GM23338 (cell line): ENCODE measurements around the gene TBC1D14. TPM values are rescaled to one million over a fixed set of nuclear protein-coding genes. Genes with fewer than 3 reads are reported as not detected.

ENCODE experiments used
- ATAC-seq: fragments of 200-7000 bp; cut with Tn5 transposase; 3 replicates; pipeline ENCODE4 v1.9.1; 2020
- DNase-seq: peaks from one replicate; pipeline ENCODE4 v3.0.0-alpha.2; 2015; ENCODE audit warnings: low spot score
- H2AFZ ChIP-seq: fragments of 200-600 bp; sonication (generic); 2 replicates; pipeline ENCODE4 v1.8.0; 2016; ENCODE audit warnings: antibody characterized with exemption, mild to moderate bottlenecking, moderate library complexity
- H3F3A ChIP-seq: fragments of 200-600 bp; sonication (generic); replicated peaks from 2 replicates; pipeline ENCODE4 v1.8.0; 2017; ENCODE audit warnings: antibody characterized with exemption, mixed run types, low read depth
- H3K27ac ChIP-seq: fragments of 200-600 bp; sonication (generic); 2 replicates; pipeline ENCODE4 v1.6.1; 2016; ENCODE audit warnings: low read depth
- H3K27me3 ChIP-seq: fragments of 200-600 bp; sonication (generic); 2 replicates; pipeline ENCODE4 v1.8.0; 2016; ENCODE audit warnings: mild to moderate bottlenecking, mixed run types, moderate library complexity; ENCODE audit not compliant: insufficient read depth
- H3K36me3 ChIP-seq: fragments of 200-600 bp; sonication (generic); 2 replicates; pipeline ENCODE4 v1.8.0; 2016; ENCODE audit warnings: mild to moderate bottlenecking; ENCODE audit not compliant: insufficient read depth
- H3K4me1 ChIP-seq: fragments of 200-600 bp; sonication (generic); 2 replicates; pipeline ENCODE4 v1.8.0; 2016; ENCODE audit warnings: mild to moderate bottlenecking, moderate library complexity; ENCODE audit not compliant: insufficient read depth
- H3K4me2 ChIP-seq: fragments of 200-600 bp; sonication (generic); 2 replicates; pipeline ENCODE4 v1.7.1; 2017; ENCODE audit warnings: mixed run types
- H3K4me3 ChIP-seq: fragments of 200-600 bp; sonication (generic); 2 replicates; pipeline ENCODE4 v1.6.1; 2016; ENCODE audit warnings: mixed run types
- H3K79me2 ChIP-seq: fragments of 200-600 bp; sonication (generic); replicated peaks from 2 replicates; pipeline ENCODE4 v1.8.0; 2017; ENCODE audit warnings: mild to moderate bottlenecking; ENCODE audit not compliant: insufficient read depth
- H3K9me2 ChIP-seq: fragments of 200-600 bp; sonication (generic); 2 replicates; pipeline ENCODE4 v1.8.0; 2017; ENCODE audit not compliant: insufficient read depth
- H4K20me1 ChIP-seq: fragments of 200-600 bp; sonication (generic); replicated peaks from 2 replicates; pipeline ENCODE4 v1.8.0; 2017; ENCODE audit warnings: mild to moderate bottlenecking; ENCODE audit not compliant: insufficient read depth
- H3K27ac Mint-ChIP-seq: 2 replicates; pipeline ENCODE4 v1.8.0; 2020; ENCODE audit warnings: inconsistent platforms, mild to moderate bottlenecking, moderate library complexity, mixed read lengths
- H3K27me3 Mint-ChIP-seq: 3 replicates; pipeline ENCODE4 v1.8.0; 2022; ENCODE audit warnings: low read depth, mild to moderate bottlenecking, moderate library complexity, mixed read lengths, inconsistent platforms; ENCODE audit not compliant: insufficient read depth, poor library complexity
- H3K36me3 Mint-ChIP-seq: 3 replicates; pipeline ENCODE4 v1.8.0; 2021; ENCODE audit warnings: low read depth, mild to moderate bottlenecking, inconsistent platforms, moderate library complexity, mixed read lengths
- H3K4me1 Mint-ChIP-seq: 3 replicates; pipeline ENCODE4 v1.8.0; 2020; ENCODE audit warnings: mild to moderate bottlenecking, inconsistent platforms, mixed read lengths
- H3K4me3 Mint-ChIP-seq: 3 replicates; pipeline ENCODE4 v1.8.0; 2021; ENCODE audit warnings: moderate library complexity, mild to moderate bottlenecking, inconsistent platforms, mixed read lengths
- H3K9me3 Mint-ChIP-seq: 3 replicates; pipeline ENCODE4 v1.8.0; 2020; ENCODE audit warnings: moderate library complexity, mild to moderate bottlenecking, inconsistent platforms, mixed read lengths
- CREB1 ChIP-seq: fragments of 250-450 bp; sonication (Bioruptor Pico); IDR thresholded peaks from 2 replicates; pipeline ENCODE4 v1.5.0; 2020; ENCODE audit warnings: low read depth, mild to moderate bottlenecking, moderate library complexity
- EZH2 ChIP-seq: fragments of 200-600 bp; sonication (generic); IDR thresholded peaks from one replicate; pipeline ENCODE4 v1.8.0; 2017; ENCODE audit warnings: antibody characterized with exemption, mild to moderate bottlenecking, low read depth; ENCODE audit not compliant: unreplicated experiment
- EZH2phosphoT487 ChIP-seq: fragments of 200-600 bp; sonication (generic); IDR thresholded peaks from one replicate; pipeline ENCODE4 v1.8.1; 2018; ENCODE audit warnings: antibody characterized with exemption; ENCODE audit not compliant: unreplicated experiment
- NANOG ChIP-seq: IDR thresholded peaks from 2 replicates; pipeline ENCODE4 v1.6.1; 2016; ENCODE audit warnings: antibody characterized with exemption, borderline replicate concordance
- POLR2AphosphoS5 ChIP-seq: IDR thresholded peaks from 2 replicates; pipeline ENCODE4 v1.6.1; 2016; ENCODE audit warnings: antibody characterized with exemption, low read depth
- REST ChIP-seq: IDR thresholded peaks from one replicate; pipeline ENCODE4 v1.6.1; 2018; ENCODE audit warnings: antibody characterized with exemption; ENCODE audit not compliant: unreplicated experiment
- STAT1 ChIP-seq: IDR thresholded peaks from one replicate; pipeline ENCODE4 v1.6.1; 2016; ENCODE audit warnings: antibody characterized with exemption; ENCODE audit not compliant: unreplicated experiment
- ZNF331 ChIP-seq: fragments of 250-450 bp; sonication (Bioruptor Pico); IDR thresholded peaks from 2 replicates; pipeline ENCODE4 v1.5.0; 2020; ENCODE audit warnings: low read depth, mild to moderate bottlenecking, moderate library complexity
- polyA plus RNA-seq: library from polyadenylated mRNA; unstranded; fragments of >200 nt; fragmentation: Nextera tagmentation; extraction: Ambion mirVana; gene quantifications from 2 replicates; pipeline ENCODE4 v1.2.1, GENCODE V29; 2016
- total RNA-seq: library from RNA; depleted of rRNA; stranded (reverse); fragments of >200 nt; shearing (Covaris generic); gene quantifications from 2 replicates; pipeline ENCODE4 v1.2.3, GENCODE V29; 2014
- TF ChIP-seq, protein P1 (sequence below): IDR thresholded peaks from 2 replicates; pipeline ENCODE4 v1.6.1; 2016; ENCODE audit warnings: antibody characterized with exemption
- TF ChIP-seq, protein P2 (sequence below), 2 experiments: fragments of 200-600 bp in 1 of 2; sonication (generic) in 1 of 2; conservative IDR thresholded peaks; 2 replicates each; pipeline versions ENCODE4 v1.5.1 to v1.6.1; 2016 to 2017; ENCODE audit warnings: antibody characterized with exemption in 2 of 2, low read depth in 2 of 2, mild to moderate bottlenecking in 2 of 2, moderate library complexity in 1 of 2

Gene TBC1D14
- total and polyA plus RNA-seq, 2 experiments from 2014 or later = 18.2 to 59.7 TPM

DNA sequence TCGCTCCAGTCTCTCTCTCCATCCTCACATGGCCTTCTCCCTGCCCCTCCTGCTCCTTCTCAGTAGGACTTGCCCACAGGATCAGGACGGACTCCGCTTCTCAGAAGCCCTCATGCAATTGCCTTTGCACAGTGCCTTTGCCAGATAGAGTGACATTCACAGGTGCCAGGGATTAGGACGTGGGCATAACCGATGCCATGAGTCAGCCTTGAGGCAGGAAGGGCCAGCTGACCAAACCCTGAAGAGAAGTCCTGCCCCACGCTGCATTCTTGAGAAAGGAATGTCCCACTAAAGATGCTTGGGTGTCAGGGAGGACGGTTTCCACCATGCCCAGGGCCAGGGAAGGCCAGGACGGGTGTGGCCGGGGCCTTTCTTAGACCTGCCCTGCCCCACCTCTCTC lies 164.8 kb downstream of the TBC1D14 start (continued):
- TF ChIP-seq NANOG (no peak), POLR2AphosphoS5 (no peak), ZNF331 (CRISPR knock-in tag) (no peak), REST (no peak), STAT1 (no peak), EZH2 (no peak), EZH2phosphoT487 (no peak), CREB1 (CRISPR knock-in tag) (no peak)
- TF ChIP-seq, protein P1, sequence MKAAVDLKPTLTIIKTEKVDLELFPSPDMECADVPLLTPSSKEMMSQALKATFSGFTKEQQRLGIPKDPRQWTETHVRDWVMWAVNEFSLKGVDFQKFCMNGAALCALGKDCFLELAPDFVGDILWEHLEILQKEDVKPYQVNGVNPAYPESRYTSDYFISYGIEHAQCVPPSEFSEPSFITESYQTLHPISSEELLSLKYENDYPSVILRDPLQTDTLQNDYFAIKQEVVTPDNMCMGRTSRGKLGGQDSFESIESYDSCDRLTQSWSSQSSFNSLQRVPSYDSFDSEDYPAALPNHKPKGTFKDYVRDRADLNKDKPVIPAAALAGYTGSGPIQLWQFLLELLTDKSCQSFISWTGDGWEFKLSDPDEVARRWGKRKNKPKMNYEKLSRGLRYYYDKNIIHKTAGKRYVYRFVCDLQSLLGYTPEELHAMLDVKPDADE = no peak
- TF ChIP-seq, protein P2, sequence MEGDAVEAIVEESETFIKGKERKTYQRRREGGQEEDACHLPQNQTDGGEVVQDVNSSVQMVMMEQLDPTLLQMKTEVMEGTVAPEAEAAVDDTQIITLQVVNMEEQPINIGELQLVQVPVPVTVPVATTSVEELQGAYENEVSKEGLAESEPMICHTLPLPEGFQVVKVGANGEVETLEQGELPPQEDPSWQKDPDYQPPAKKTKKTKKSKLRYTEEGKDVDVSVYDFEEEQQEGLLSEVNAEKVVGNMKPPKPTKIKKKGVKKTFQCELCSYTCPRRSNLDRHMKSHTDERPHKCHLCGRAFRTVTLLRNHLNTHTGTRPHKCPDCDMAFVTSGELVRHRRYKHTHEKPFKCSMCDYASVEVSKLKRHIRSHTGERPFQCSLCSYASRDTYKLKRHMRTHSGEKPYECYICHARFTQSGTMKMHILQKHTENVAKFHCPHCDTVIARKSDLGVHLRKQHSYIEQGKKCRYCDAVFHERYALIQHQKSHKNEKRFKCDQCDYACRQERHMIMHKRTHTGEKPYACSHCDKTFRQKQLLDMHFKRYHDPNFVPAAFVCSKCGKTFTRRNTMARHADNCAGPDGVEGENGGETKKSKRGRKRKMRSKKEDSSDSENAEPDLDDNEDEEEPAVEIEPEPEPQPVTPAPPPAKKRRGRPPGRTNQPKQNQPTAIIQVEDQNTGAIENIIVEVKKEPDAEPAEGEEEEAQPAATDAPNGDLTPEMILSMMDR (conservative IDR thresholded peaks at IDR 0.05; ENCODE audit: low read depth in 2 of 2) = no peak

- H3K4me3 ChIP-seq = no peak overlapping the region
- no peaks in the 10 kb centered on the region for H3K79me2 ChIP-seq
- Mint-ChIP-seq H3K36me3 (no peaks in the 10 kb centered on the region), H3K27ac (no peak overlapping the region), H3K27me3 (peaks cover 6% of the 10 kb centered on the region), H3K4me1 (no peaks in the 10 kb centered on the region), H3K4me3 (no peak overlapping the region), H3K9me3 (peaks cover 6% of the 10 kb centered on the region)
- no peaks in the 10 kb centered on the region for H4K20me1 ChIP-seq
- DNase-seq (no peak), ATAC-seq (no peak)
- H3K9me2 ChIP-seq = no peaks in the 10 kb centered on the region
- H3K4me2 ChIP-seq = no peak overlapping the region
- peaks cover 7% of the 10 kb centered on the region; the same call in 1 of the 2 replicates for H3K27me3 ChIP-seq
- H3K27ac ChIP-seq = no peak overlapping the region
- H2AFZ ChIP-seq = no peak overlapping the region
- no peaks in the 10 kb centered on the region for H3K4me1 ChIP-seq
- TF ChIP-seq EZH2 (no peak), STAT1 (no peak)
- no peaks in the 10 kb centered on the region for H3F3A ChIP-seq
- H3K36me3 ChIP-seq = no peaks in the 10 kb centered on the region
Observed at GRCh38 chr4:7075962-7076695, 166.5 kb downstream of the TBC1D14 start.
